ENCODE data around the gene ZNF331.
A peak's percentile ranks its signal among the peaks of the same experiment; 100 is the strongest.

Gene ZNF331

GRCh38 chr19:53553865-53554791 lies 16.2 kb downstream of the ZNF331 start:
- H3K4me3 ChIP-seq (ENCODE audit: low read depth, low read length): peak overlapping the region; percentile 58
- no peak for TF ChIP-seq ZFP3 (tag by site-specific recombination; IDR thresholded peaks at IDR 0.05; ENCODE audit: low read depth)
- no peak for TF ChIP-seq SALL2 (tag by site-specific recombination; IDR thresholded peaks at IDR 0.05; ENCODE audit: borderline replicate concordance)
- TF ChIP-seq, protein P1, sequence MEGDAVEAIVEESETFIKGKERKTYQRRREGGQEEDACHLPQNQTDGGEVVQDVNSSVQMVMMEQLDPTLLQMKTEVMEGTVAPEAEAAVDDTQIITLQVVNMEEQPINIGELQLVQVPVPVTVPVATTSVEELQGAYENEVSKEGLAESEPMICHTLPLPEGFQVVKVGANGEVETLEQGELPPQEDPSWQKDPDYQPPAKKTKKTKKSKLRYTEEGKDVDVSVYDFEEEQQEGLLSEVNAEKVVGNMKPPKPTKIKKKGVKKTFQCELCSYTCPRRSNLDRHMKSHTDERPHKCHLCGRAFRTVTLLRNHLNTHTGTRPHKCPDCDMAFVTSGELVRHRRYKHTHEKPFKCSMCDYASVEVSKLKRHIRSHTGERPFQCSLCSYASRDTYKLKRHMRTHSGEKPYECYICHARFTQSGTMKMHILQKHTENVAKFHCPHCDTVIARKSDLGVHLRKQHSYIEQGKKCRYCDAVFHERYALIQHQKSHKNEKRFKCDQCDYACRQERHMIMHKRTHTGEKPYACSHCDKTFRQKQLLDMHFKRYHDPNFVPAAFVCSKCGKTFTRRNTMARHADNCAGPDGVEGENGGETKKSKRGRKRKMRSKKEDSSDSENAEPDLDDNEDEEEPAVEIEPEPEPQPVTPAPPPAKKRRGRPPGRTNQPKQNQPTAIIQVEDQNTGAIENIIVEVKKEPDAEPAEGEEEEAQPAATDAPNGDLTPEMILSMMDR (tag by site-specific recombination; IDR thresholded peaks at IDR 0.05): peak; percentile 60; the same call in 1 of the 2 replicates
- peak; percentile 26; the same call in 1 of the 2 replicates for TF ChIP-seq KLF9 (tag by site-specific recombination; IDR thresholded peaks at IDR 0.05; ENCODE audit: low read depth)
- TF ChIP-seq ZNF518A (tag by site-specific recombination; conservative IDR thresholded peaks at IDR 0.05; ENCODE audit: low read depth): no peak
- no peak for TF ChIP-seq GFI1B (tag by site-specific recombination; IDR thresholded peaks at IDR 0.05)
- TF ChIP-seq ZNF792 (tag by site-specific recombination; IDR thresholded peaks at IDR 0.05): 0 out of 2 replicates have a peak, but pooled peaks have one; percentile 27
- TF ChIP-seq, protein P2, sequence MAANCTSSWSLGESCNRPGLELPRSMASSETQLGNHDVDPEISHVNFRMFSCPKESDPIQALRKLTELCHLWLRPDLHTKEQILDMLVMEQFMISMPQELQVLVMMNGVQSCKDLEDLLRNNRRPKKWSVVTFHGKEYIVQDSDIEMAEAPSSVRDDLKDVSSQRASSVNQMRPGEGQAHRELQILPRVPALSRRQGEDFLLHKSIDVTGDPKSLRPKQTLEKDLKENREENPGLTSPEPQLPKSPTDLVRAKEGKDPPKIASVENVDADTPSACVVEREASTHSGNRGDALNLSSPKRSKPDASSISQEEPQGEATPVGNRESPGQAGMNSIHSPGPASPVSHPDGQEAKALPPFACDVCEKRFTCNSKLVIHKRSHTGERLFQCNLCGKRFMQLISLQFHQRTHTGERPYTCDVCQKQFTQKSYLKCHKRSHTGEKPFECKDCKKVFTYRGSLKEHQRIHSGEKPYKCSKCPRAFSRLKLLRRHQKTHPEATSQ (tag by site-specific recombination; IDR thresholded peaks at IDR 0.05): no peak
- peak; percentile 97 for TF ChIP-seq ZBTB21 (tag by site-specific recombination; IDR thresholded peaks at IDR 0.05)
- TF ChIP-seq KLF7 (tag by site-specific recombination; IDR thresholded peaks at IDR 0.05; ENCODE audit: borderline replicate concordance): no peak
- TF ChIP-seq ZNF366 (tag by site-specific recombination; conservative IDR thresholded peaks at IDR 0.05): 0 out of 2 replicates have a peak, but pooled peaks have one; percentile 34
- no peak for TF ChIP-seq ZNF239 (tag by site-specific recombination; IDR thresholded peaks at IDR 0.05)
- TF ChIP-seq ZNF174 (tag by site-specific recombination; IDR thresholded peaks at IDR 0.05): no peak
- TF ChIP-seq ZNF76 (tag by site-specific recombination; IDR thresholded peaks at IDR 0.05; ENCODE audit: borderline replicate concordance, low read depth): peak; percentile 91
- no peak for TF ChIP-seq BCL11B (tag by site-specific recombination; IDR thresholded peaks at IDR 0.05; ENCODE audit: low read depth)
- TF ChIP-seq, protein P3, sequence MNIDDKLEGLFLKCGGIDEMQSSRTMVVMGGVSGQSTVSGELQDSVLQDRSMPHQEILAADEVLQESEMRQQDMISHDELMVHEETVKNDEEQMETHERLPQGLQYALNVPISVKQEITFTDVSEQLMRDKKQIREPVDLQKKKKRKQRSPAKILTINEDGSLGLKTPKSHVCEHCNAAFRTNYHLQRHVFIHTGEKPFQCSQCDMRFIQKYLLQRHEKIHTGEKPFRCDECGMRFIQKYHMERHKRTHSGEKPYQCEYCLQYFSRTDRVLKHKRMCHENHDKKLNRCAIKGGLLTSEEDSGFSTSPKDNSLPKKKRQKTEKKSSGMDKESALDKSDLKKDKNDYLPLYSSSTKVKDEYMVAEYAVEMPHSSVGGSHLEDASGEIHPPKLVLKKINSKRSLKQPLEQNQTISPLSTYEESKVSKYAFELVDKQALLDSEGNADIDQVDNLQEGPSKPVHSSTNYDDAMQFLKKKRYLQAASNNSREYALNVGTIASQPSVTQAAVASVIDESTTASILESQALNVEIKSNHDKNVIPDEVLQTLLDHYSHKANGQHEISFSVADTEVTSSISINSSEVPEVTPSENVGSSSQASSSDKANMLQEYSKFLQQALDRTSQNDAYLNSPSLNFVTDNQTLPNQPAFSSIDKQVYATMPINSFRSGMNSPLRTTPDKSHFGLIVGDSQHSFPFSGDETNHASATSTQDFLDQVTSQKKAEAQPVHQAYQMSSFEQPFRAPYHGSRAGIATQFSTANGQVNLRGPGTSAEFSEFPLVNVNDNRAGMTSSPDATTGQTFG (tag by site-specific recombination; IDR thresholded peaks at IDR 0.05; ENCODE audit: borderline replicate concordance): 0 out of 2 replicates have a peak, but pooled peaks have one; percentile 9
- peak; percentile 91 for TF ChIP-seq ZNF785 (tag by site-specific recombination; IDR thresholded peaks at IDR 0.05)
- no peak for TF ChIP-seq ZNF664 (tag by site-specific recombination; IDR thresholded peaks at IDR 0.05)
- TF ChIP-seq ZNF169 (tag by site-specific recombination; IDR thresholded peaks at IDR 0.05): no peak
- 0 out of 2 replicates have a peak, but pooled peaks have one; percentile 24 for TF ChIP-seq ZNF398 (tag by site-specific recombination; IDR thresholded peaks at IDR 0.05)
- TF ChIP-seq ZNF114 (tag by site-specific recombination; IDR thresholded peaks at IDR 0.05): no peak
- TF ChIP-seq ZNF514 (tag by site-specific recombination; IDR thresholded peaks at IDR 0.05): no peak
- no peak for TF ChIP-seq ZNF274 (IDR thresholded peaks at IDR 0.05; ENCODE audit: low read length)
- no peak for TF ChIP-seq ZNF274 (tag by site-specific recombination; IDR thresholded peaks at IDR 0.05; ENCODE audit: borderline replicate concordance)

More at GRCh38 chr19:53553865-53554791, 16.2 kb downstream of the ZNF331 start:
- peaks cover 26 to 29% of the 10 kb centered on the region in 2 experiments for H3K36me3 ChIP-seq (ENCODE audit: control insufficient read depth in 2 of 2, insufficient read depth in 1 of 2, low read length in 2 of 2)
- POLR2A ChIA-PET: interaction anchor here (0.6 kb wide), 1 partner anchor 1276 kb away, joined by 4 read pairs; no protein-coding TSS in a partner anchor
- H3K27ac ChIP-seq (ENCODE audit: extremely low read depth, low read depth, low read length): peak overlapping the region; percentile 52; the same call in 1 of the 2 replicates
- CTCF ChIA-PET: interaction anchor here (1.0 to 1.1 kb wide), 2 partner anchors 45 kb away, joined by 3 to 5 read pairs; no protein-coding TSS in a partner anchor
- no peaks in the 10 kb centered on the region; the same call in 1 of the 2 replicates for H3K4me1 ChIP-seq (ENCODE audit: control insufficient read depth, insufficient read depth, low read length)
- no peaks in the 10 kb centered on the region for H3K9me3 ChIP-seq (ENCODE audit: control insufficient read depth, insufficient read depth, low read depth, low read length)
